Suprapubic skin (tissue), 4 donors: Measurements from ENCODE around the gene MVK. TPM values are rescaled to one million over a fixed set of nuclear protein-coding genes. Genes with fewer than 3 reads are reported as not detected.

Experiments
- DNase-seq, 2 donors: peaks; one replicate each; pipeline ENCODE4 v3.0.0-alpha.2; 2019; ENCODE audit warnings: low spot score in 2 of 2
- H3K27ac ChIP-seq: fragments of 200-600 bp; sonication (generic); one replicate; pipeline ENCODE4 v1.5.1; 2019
- H3K27me3 ChIP-seq: fragments of 200-600 bp; sonication (generic); one replicate; pipeline ENCODE4 v1.5.1; 2019
- H3K36me3 ChIP-seq: fragments of 200-600 bp; sonication (generic); one replicate; pipeline ENCODE4 v1.5.1; 2019
- H3K4me1 ChIP-seq: fragments of 200-600 bp; sonication (generic); one replicate; pipeline ENCODE4 v1.5.1; 2019
- H3K4me3 ChIP-seq: fragments of 200-600 bp; sonication (generic); one replicate; pipeline ENCODE4 v1.5.1; 2019; ENCODE audit warnings: mild to moderate bottlenecking
- H3K9me3 ChIP-seq: fragments of 200-600 bp; sonication (generic); one replicate; pipeline ENCODE4 v1.5.1; 2019
- CTCF ChIP-seq, 2 donors: fragments of 200-600 bp in 1 of 2; fragments of 450-650 bp in 1 of 2; sonication (generic) in 1 of 2; IDR thresholded peaks; one replicate each; pipeline ENCODE4 v1.5.1; 2016 to 2019; ENCODE audit warnings: antibody characterized with exemption in 2 of 2, mild to moderate bottlenecking in 1 of 2, moderate library complexity in 1 of 2
- EP300 ChIP-seq: sonication (generic); formaldehyde crosslinking; IDR thresholded peaks from one replicate; pipeline ENCODE4 v1.6.1; 2017; ENCODE audit warnings: antibody characterized with exemption
- POLR2A ChIP-seq, 2 donors: fragments of 450-650 bp; IDR thresholded peaks; one replicate each; pipeline ENCODE4 v1.6.1; 2017; ENCODE audit warnings: antibody characterized with exemption in 2 of 2, mild to moderate bottlenecking in 2 of 2, moderate library complexity in 2 of 2
- POLR2AphosphoS5 ChIP-seq, 3 donors: sonication (generic); formaldehyde crosslinking; IDR thresholded peaks; one replicate each; pipeline ENCODE4 v1.6.1; 2017; ENCODE audit warnings: antibody characterized with exemption in 3 of 3
- WGBS: methylation state at CpG from one replicate; pipeline ENCODE4 v1.1.5; 2018; 5-methylcytosine and 5-hydroxymethylcytosine counted together
- total RNA-seq, 4 donors: library from RNA; depleted of rRNA; stranded (reverse); fragments of >200 nt; gene quantifications; one replicate each; pipeline ENCODE4 v1.1.0, GENCODE V29; 2016

Gene MVK
- total RNA-seq, 4 donors from 2014 or later, result 30.1 to 62.1 (median 37.2) TPM

- no peak for DNase-seq
- H3K27me3 ChIP-seq, result peaks cover 18% of the 10 kb centered on the region
- TF ChIP-seq POLR2A (IDR thresholded peaks at IDR 0.05) (no peak), POLR2AphosphoS5 (IDR thresholded peaks at IDR 0.05) (no peak), CTCF (IDR thresholded peaks at IDR 0.05) (no peak), EP300 (no peak)
- H3K36me3 ChIP-seq, result no peaks in the 10 kb centered on the region
- H3K4me3 ChIP-seq, result no peak overlapping the region
- H3K9me3 ChIP-seq, result no peaks in the 10 kb centered on the region
- H3K27ac ChIP-seq, result no peak overlapping the region
- 72% methylated on average over 4 of the region's 5 CpGs for WGBS
- H3K4me1 ChIP-seq, result no peaks in the 10 kb centered on the region
Measured at GRCh38 chr12:109605016-109605415, 31.4 kb downstream of the MVK start.

DNA sequence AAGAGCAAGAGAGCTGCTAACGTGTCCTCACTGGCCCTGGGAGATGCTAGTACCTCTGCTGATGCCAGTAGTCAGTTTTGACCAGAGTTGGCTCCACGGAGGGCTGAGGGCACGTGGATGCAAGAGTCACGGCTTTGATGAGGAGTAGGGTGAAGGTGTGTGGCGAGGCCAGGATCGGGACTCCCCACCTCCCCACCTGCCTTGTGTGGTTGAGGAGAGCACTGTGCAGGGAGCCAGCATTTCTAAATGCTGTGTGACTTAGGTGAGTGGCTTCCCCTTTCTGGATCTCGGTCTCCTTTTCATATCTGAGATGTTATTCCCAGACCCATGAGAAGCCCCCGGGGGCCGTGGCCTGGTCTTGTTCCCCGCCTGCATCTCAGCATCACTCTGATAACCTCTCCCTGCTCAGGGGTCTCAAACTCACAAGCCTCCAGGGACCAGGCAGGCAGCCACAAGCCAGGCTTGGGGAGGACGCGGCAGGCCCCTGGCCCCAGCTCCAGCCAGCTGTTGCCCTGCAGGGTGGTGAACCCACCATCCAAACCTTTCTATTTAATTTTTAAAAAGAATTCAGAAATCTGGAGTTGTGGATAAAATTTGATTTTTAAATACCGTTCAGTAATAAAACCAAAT is 32.1 kb downstream of the MVK start:
- no peak for DNase-seq
- Histone ChIP-seq H3K4me1 (no peaks in the 10 kb centered on the region), H3K4me3 (no peak overlapping the region), H3K27ac (no peak overlapping the region), H3K27me3 (peaks cover 24% of the 10 kb centered on the region), H3K9me3 (no peaks in the 10 kb centered on the region), H3K36me3 (no peaks in the 10 kb centered on the region)
- no peak for TF ChIP-seq CTCF (IDR thresholded peaks at IDR 0.05)
- no peak for TF ChIP-seq POLR2AphosphoS5 (IDR thresholded peaks at IDR 0.05)
- TF ChIP-seq EP300, result no peak
- no peak for TF ChIP-seq POLR2A (IDR thresholded peaks at IDR 0.05)
- WGBS, result 90% methylated on average over 13 of the region's 13 CpGs

- no peak for DNase-seq
- no peaks in the 10 kb centered on the region for H3K36me3 ChIP-seq
- no peaks in the 10 kb centered on the region for H3K9me3 ChIP-seq
- H3K27me3 ChIP-seq, result peaks cover 31% of the 10 kb centered on the region
- 51% methylated on average over 30 of the region's 30 CpGs for WGBS
- no peak overlapping the region for H3K4me3 ChIP-seq
- no peaks in the 10 kb centered on the region for H3K4me1 ChIP-seq
- no peak overlapping the region for H3K27ac ChIP-seq
- no peak for TF ChIP-seq POLR2AphosphoS5 (IDR thresholded peaks at IDR 0.05)
- no peak for TF ChIP-seq POLR2A (IDR thresholded peaks at IDR 0.05)
- TF ChIP-seq CTCF (IDR thresholded peaks at IDR 0.05), result no peak
- TF ChIP-seq EP300, result no peak
Measured at GRCh38 chr12:109606320-109607028, 32.9 kb downstream of the MVK start.

DNA sequence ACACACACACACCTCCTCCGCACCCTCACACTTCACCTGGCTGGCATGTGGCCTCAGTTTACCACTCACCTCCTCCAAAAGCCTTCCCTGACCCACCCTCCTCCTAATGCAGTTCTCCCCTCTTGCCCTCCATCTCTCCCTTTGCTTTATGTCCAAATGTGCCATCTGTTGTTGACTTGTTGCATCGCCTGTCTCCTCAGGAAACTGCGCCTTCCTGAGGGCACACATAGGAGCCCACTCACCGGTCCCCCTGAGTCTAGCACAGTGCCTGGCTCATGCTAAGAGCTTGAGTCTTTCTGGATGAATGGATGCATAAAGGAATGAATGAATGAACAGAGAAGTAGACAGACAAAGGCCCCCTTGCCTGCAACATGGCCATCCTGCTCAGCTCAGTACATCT is 34.0 kb downstream of the MVK start:
- Histone ChIP-seq H3K36me3 (no peaks in the 10 kb centered on the region), H3K4me1 (no peaks in the 10 kb centered on the region), H3K9me3 (no peaks in the 10 kb centered on the region), H3K27me3 (peaks cover 43% of the 10 kb centered on the region), H3K4me3 (no peak overlapping the region), H3K27ac (no peak overlapping the region)
- no peak for DNase-seq
- WGBS, result 90% methylated on average over 4 of the region's 4 CpGs
- TF ChIP-seq CTCF (IDR thresholded peaks at IDR 0.05) (no peak), EP300 (no peak), POLR2A (IDR thresholded peaks at IDR 0.05) (no peak), POLR2AphosphoS5 (IDR thresholded peaks at IDR 0.05) (no peak)

DNA sequence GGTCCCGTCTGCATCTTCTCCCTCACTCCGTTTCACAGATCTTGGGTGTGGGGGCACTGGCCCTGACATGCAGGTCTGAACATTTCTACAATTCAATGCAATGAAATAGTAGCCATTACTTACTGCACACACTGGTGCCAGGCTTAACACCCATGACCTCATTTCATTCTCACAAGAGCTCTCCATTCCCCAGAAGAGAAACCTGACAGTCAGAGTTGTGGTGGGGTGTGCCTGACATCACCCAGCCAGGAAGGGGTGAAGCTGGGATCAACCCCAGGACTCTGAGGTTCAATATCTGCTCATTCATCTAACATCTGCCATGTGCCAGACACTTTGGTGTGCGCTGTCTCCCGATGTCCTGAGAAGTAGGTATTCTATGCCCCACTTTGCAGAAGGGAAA is 34.7 kb downstream of the MVK start:
- WGBS, result 66% methylated on average over 4 of the region's 4 CpGs
- no peaks in the 10 kb centered on the region for H3K36me3 ChIP-seq

More for the DNA sequence above, 34.7 kb downstream of the MVK start:
- no peak for TF ChIP-seq CTCF (IDR thresholded peaks at IDR 0.05)
- TF ChIP-seq EP300, result no peak
- TF ChIP-seq POLR2A (IDR thresholded peaks at IDR 0.05), result no peak
- no peak for TF ChIP-seq POLR2AphosphoS5 (IDR thresholded peaks at IDR 0.05)
- H3K9me3 ChIP-seq, result no peaks in the 10 kb centered on the region
- H3K4me1 ChIP-seq, result no peaks in the 10 kb centered on the region
- H3K27me3 ChIP-seq, result peaks cover 49% of the 10 kb centered on the region
- H3K4me3 ChIP-seq, result no peak overlapping the region
- no peak for DNase-seq
- H3K27ac ChIP-seq, result no peak overlapping the region
